Panc1 (cell line): ENCODE measurements around the gene CFAP77. TPM values are rescaled to one million over a fixed set of nuclear protein-coding genes. Genes with fewer than 3 reads are reported as not detected.

Source experiments
- ATAC-seq: fragments of 200-7000 bp; cut with Tn5 transposase; 2 replicates; pipeline ENCODE4 v1.9.1; 2020; ENCODE audit warnings: mild to moderate bottlenecking, moderate library complexity
- BruUV-seq: library from RNA; stranded (reverse); fragments of 400-500 nt; replicated peaks from 2 replicates; lab custom pipeline; 2021; lab: Mats Ljungman, UMichigan
- CTCF ChIA-PET: fragments of 300-600 bp; sonication (Branson Sonifier 250); formaldehyde crosslinking; loops from one replicate; lab custom pipeline; 2022; ENCODE audit warnings: antibody characterized with exemption; lab: Charles Lee
- POLR2A ChIA-PET: fragments of 300-600 bp; sonication (Branson Sonifier 250); formaldehyde crosslinking; loops from one replicate; lab custom pipeline; 2022; ENCODE audit warnings: antibody characterized with exemption; lab: Charles Lee
- DNase-seq: peaks from one replicate; pipeline ENCODE4 v3.0.0-alpha.2; 2010; ENCODE audit warnings: low read depth, low spot score
- H3K27ac ChIP-seq: 2 replicates; pipeline ENCODE4 v1.5.1; 2011; ENCODE audit warnings: mild to moderate bottlenecking, low read length, inconsistent platforms
- H3K27me3 ChIP-seq: fragments of 200-500 bp; sonication (Bioruptor generic); 2 replicates; pipeline ENCODE4 v1.6.0; 2014; ENCODE audit warnings: low read length, inconsistent platforms; ENCODE audit not compliant: control insufficient read depth, insufficient read depth
- H3K36me3 ChIP-seq: fragments of 200-500 bp; sonication (Bioruptor generic); 2 replicates; pipeline ENCODE4 v1.5.1; 2014; ENCODE audit warnings: inconsistent platforms, mild to moderate bottlenecking, low read length, moderate library complexity; ENCODE audit not compliant: control insufficient read depth, insufficient read depth
- H3K4me1 ChIP-seq: 2 replicates; pipeline ENCODE4 v1.5.1; 2011; ENCODE audit warnings: inconsistent platforms, mild to moderate bottlenecking, low read length, moderate library complexity; ENCODE audit not compliant: control insufficient read depth, insufficient read depth
- H3K4me3 ChIP-seq, 2 experiments: 2 replicates each; pipeline ENCODE4 v1.5.1; 2011 to 2012; ENCODE audit warnings: low read depth in 2 of 2, low read length in 2 of 2, mild to moderate bottlenecking in 2 of 2, inconsistent platforms in 1 of 2, moderate library complexity in 1 of 2
- H3K9me3 ChIP-seq: fragments of 200-500 bp; sonication (Bioruptor generic); 2 replicates; pipeline ENCODE4 v1.5.1; 2014; ENCODE audit warnings: low read depth, mild to moderate bottlenecking, inconsistent platforms, low read length, moderate library complexity; ENCODE audit not compliant: control insufficient read depth, insufficient read depth
- CTCF ChIP-seq: fragments of 450-650 bp; IDR thresholded peaks from 2 replicates; pipeline ENCODE4 v1.5.1; 2017; ENCODE audit warnings: mild to moderate bottlenecking
- POLR2AphosphoS5 ChIP-seq: IDR thresholded peaks from 2 replicates; pipeline ENCODE4 v1.6.1; 2012; ENCODE audit warnings: mild to moderate bottlenecking, low read depth, low read length, moderate library complexity
- REST ChIP-seq, 2 experiments: IDR thresholded peaks; 2 replicates each; pipeline ENCODE4 v1.6.1; 2011 to 2012; ENCODE audit warnings: low read depth in 2 of 2, control low read depth in 1 of 2, low read length in 1 of 2, mild to moderate bottlenecking in 1 of 2, moderate library complexity in 1 of 2; ENCODE audit not compliant: insufficient read depth in 1 of 2
- SIN3A ChIP-seq: IDR thresholded peaks from 2 replicates; pipeline ENCODE4 v1.6.1; 2012; ENCODE audit warnings: low read depth, mild to moderate bottlenecking, low read length, moderate library complexity, borderline replicate concordance; ENCODE audit not compliant: insufficient read depth
- TCF7L2 ChIP-seq: IDR thresholded peaks from 2 replicates; pipeline ENCODE4 v1.6.1; 2011; ENCODE audit warnings: mild to moderate bottlenecking, low read depth, low read length, inconsistent platforms
- in situ Hi-C: cut with HindIII; loops from 2 replicates; pipeline ENCODE4 v1.10.0; 2016; ENCODE audit warnings: low sequenced_read_pairs, low pct_unique_long_range_greater_than_20kb
- intact Hi-C: fragments of 100-400 bp; cut with micrococcal nuclease; formaldehyde crosslinking; loops from one replicate; pipeline ENCODE4 v1.10.0; 2022; ENCODE audit not compliant: unreplicated experiment
- total RNA-seq: library from RNA; stranded (reverse); gene quantifications from one replicate; pipeline ENCODE4 v1.2.1, GENCODE V29; 2021; ENCODE audit not compliant: unreplicated experiment

CFAP77 gene
- total RNA-seq, 1 experiment from 2014 or later: not detected

GRCh38 chr9:132459661-132460060, 49.6 kb downstream of the CFAP77 start:
- Histone ChIP-seq H3K27me3 (no peaks in the 10 kb centered on the region), H3K9me3 (no peaks in the 10 kb centered on the region), H3K27ac (no peak overlapping the region), H3K36me3 (no peaks in the 10 kb centered on the region), H3K4me1 (no peaks in the 10 kb centered on the region), H3K4me3 (no peak overlapping the region)
- TF ChIP-seq CTCF: no peak
- TF ChIP-seq TCF7L2: no peak
- ChIA-PET CTCF (no interaction called here), POLR2A (no interaction called here)
- DNase-seq: no peak
- in situ Hi-C loops: no loop called here
- intact Hi-C loops: no loop called here
- ATAC-seq: no peak
- no TSS peak for BruUV-seq

GRCh38 chr9:132460240-132460639, 50.2 kb downstream of the CFAP77 start:
- ChIA-PET CTCF (no interaction called here), POLR2A (no interaction called here)
- no peak overlapping the region for H3K27ac ChIP-seq
- BruUV-seq: no TSS peak
- no peaks in the 10 kb centered on the region for H3K4me1 ChIP-seq
- H3K36me3 ChIP-seq: no peaks in the 10 kb centered on the region
- intact Hi-C loops: no loop called here
- TF ChIP-seq CTCF (no peak), TCF7L2 (no peak), REST (IDR thresholded peaks at IDR 0.05; ENCODE audit: insufficient read depth in 1 of 2, low read depth in 2 of 2, low read length in 1 of 2) (no peak), POLR2AphosphoS5 (no peak), SIN3A (no peak)
- no peak overlapping the region for H3K4me3 ChIP-seq
- in situ Hi-C loops: no loop called here
- DNase-seq: no peak
- ATAC-seq: no peak
- no peaks in the 10 kb centered on the region for H3K9me3 ChIP-seq
- H3K27me3 ChIP-seq: no peaks in the 10 kb centered on the region
